H1 (cell line): ENCODE data around the gene HAND1. TPM values are rescaled to one million over a fixed set of nuclear protein-coding genes. Genes with fewer than 3 reads are reported as not detected.

ENCODE experiments used
- CTCF ChIA-PET: fragments of 300-600 bp; sonication (Branson Sonifier 250); formaldehyde crosslinking; loops from one replicate; lab custom pipeline; 2021; ENCODE audit not compliant: partially characterized antibody; lab: Charles Lee
- POLR2A ChIA-PET: fragments of 300-600 bp; sonication (Branson Sonifier 250); formaldehyde crosslinking; loops from one replicate; lab custom pipeline; 2021; ENCODE audit warnings: inconsistent platforms; ENCODE audit not compliant: partially characterized antibody; lab: Charles Lee
- DNase-seq, 2 experiments: peaks; one replicate each; pipeline versions ENCODE4 v3.0.0 to v3.0.0-alpha.2; 2010 to 2022; ENCODE audit warnings: low spot score in 2 of 2, low read depth in 1 of 2, mixed read lengths in 1 of 2
- FAIRE-seq: peaks from 2 replicates; lab custom pipeline; 2011; peaks lifted over from hg19 to GRCh38; lab: Jason Lieb, UNC
- H2AFZ ChIP-seq: 2 replicates; pipeline ENCODE4 v1.8.1; 2012; ENCODE audit warnings: low read length, inconsistent platforms
- H2AK5ac ChIP-seq: 2 replicates; pipeline ENCODE4 v1.6.1; 2013; ENCODE audit warnings: low read depth, low read length
- H2BK120ac ChIP-seq: replicated peaks from 2 replicates; pipeline ENCODE3; 2013; ENCODE audit warnings: low read depth, low read length, inconsistent platforms
- H2BK12ac ChIP-seq: 2 replicates; pipeline ENCODE4 v1.6.1; 2013; ENCODE audit warnings: low read depth, low read length
- H2BK15ac ChIP-seq: 2 replicates; pipeline ENCODE4 v1.6.1; 2013; ENCODE audit warnings: low read length
- H2BK20ac ChIP-seq: 2 replicates; pipeline ENCODE4 v1.6.1; 2013; ENCODE audit warnings: low read length
- H2BK5ac ChIP-seq: 2 replicates; pipeline ENCODE4 v1.6.1; 2013; ENCODE audit warnings: low read depth, low read length
- H3K14ac ChIP-seq: 2 replicates; pipeline ENCODE4 v1.6.1; 2013; ENCODE audit warnings: inconsistent platforms; ENCODE audit not compliant: insufficient read length
- H3K18ac ChIP-seq: 2 replicates; pipeline ENCODE4 v1.6.1; 2013; ENCODE audit warnings: low read length; ENCODE audit errors: extremely low read depth
- H3K23ac ChIP-seq: 2 replicates; pipeline ENCODE4 v1.6.1; 2013; ENCODE audit warnings: inconsistent platforms; ENCODE audit not compliant: insufficient read length
- H3K23me2 ChIP-seq: 2 replicates; pipeline ENCODE4 v1.6.1; 2013; ENCODE audit warnings: low read depth, low read length
- H3K27ac ChIP-seq: 2 replicates; pipeline ENCODE4 v1.6.1; 2011; ENCODE audit warnings: low read depth, low read length, inconsistent platforms
- H3K27me3 ChIP-seq, 4 experiments: replicated peaks in 1 of 4; 1 replicate in 1 of 4; 2 replicates in 3 of 4; pipeline versions ENCODE4 v1.6.1 to v1.8.1; 2011 to 2013; ENCODE audit warnings: low read length in 3 of 4, mild to moderate bottlenecking in 3 of 4, inconsistent platforms in 2 of 4, mixed read lengths in 2 of 4, moderate library complexity in 1 of 4; ENCODE audit not compliant: control insufficient read depth in 3 of 4, insufficient read depth in 3 of 4; ENCODE audit errors: extremely low read depth in 1 of 4
- H3K36me3 ChIP-seq, 4 experiments: 2 replicates each; pipeline versions ENCODE4 v1.6.1 to v1.8.1; 2011 to 2013; ENCODE audit warnings: mild to moderate bottlenecking in 4 of 4, low read length in 3 of 4, moderate library complexity in 2 of 4, control low read depth in 1 of 4, inconsistent platforms in 1 of 4; ENCODE audit not compliant: insufficient read depth in 4 of 4, control insufficient read depth in 2 of 4
- H3K4ac ChIP-seq: replicated peaks from 2 replicates; pipeline ENCODE3; 2013; ENCODE audit warnings: low read length, low read depth, mixed read lengths, inconsistent platforms; ENCODE audit not compliant: insufficient read length
- H3K4me1 ChIP-seq, 4 experiments: replicated peaks in 1 of 4; 1 replicate in 1 of 4; 2 replicates in 3 of 4; pipeline versions ENCODE4 v1.6.1 to v1.8.1; 2011 to 2013; ENCODE audit warnings: low read length in 3 of 4, inconsistent platforms in 2 of 4, mixed read lengths in 1 of 4; ENCODE audit not compliant: insufficient read depth in 4 of 4, control insufficient read depth in 3 of 4
- H3K4me2 ChIP-seq, 2 experiments: 2 replicates each; pipeline versions ENCODE4 v1.6.1 to v1.8.1; 2011 to 2013; ENCODE audit warnings: low read depth in 2 of 2, low read length in 2 of 2, control low read depth in 1 of 2, inconsistent platforms in 1 of 2, mild to moderate bottlenecking in 1 of 2; ENCODE audit not compliant: insufficient read depth in 1 of 2
- H3K4me3 ChIP-seq, 4 experiments: fragments of 200-600, 300-600 bp in 1 of 4; sonication (generic), shearing (Covaris generic), sonication (Bioruptor Twin) in 1 of 4; 2 replicates each; pipeline versions ENCODE4 v1.5.1 to v1.8.1; 2011 to 2016; ENCODE audit warnings: low read length in 4 of 4, low read depth in 3 of 4, control low read depth in 2 of 4, inconsistent platforms in 2 of 4, mild to moderate bottlenecking in 2 of 4, mixed read lengths in 1 of 4, moderate library complexity in 1 of 4; ENCODE audit not compliant: insufficient read depth in 2 of 4; ENCODE audit errors: extremely low read depth in 1 of 4
- H3K56ac ChIP-seq: replicated peaks from 2 replicates; pipeline ENCODE3; 2013; ENCODE audit warnings: low read depth, mild to moderate bottlenecking, mixed read lengths, low read length, inconsistent platforms; ENCODE audit not compliant: insufficient read length
- H3K79me1 ChIP-seq: 2 replicates; pipeline ENCODE4 v1.6.1; 2013; ENCODE audit warnings: low read depth, low read length, control low read depth
- H3K79me2 ChIP-seq, 2 experiments: 2 replicates each; pipeline versions ENCODE4 v1.6.1 to v1.8.1; 2012 to 2013; ENCODE audit warnings: low read length in 2 of 2, mild to moderate bottlenecking in 2 of 2, inconsistent platforms in 1 of 2; ENCODE audit not compliant: insufficient read depth in 2 of 2, control insufficient read depth in 1 of 2
- H3K9ac ChIP-seq, 4 experiments: replicated peaks in 1 of 4; 1 replicate in 1 of 4; 2 replicates in 3 of 4; pipeline versions ENCODE4 v1.6.1 to v1.8.1; 2011 to 2013; ENCODE audit warnings: low read depth in 3 of 4, low read length in 3 of 4, control low read depth in 2 of 4, mild to moderate bottlenecking in 2 of 4, moderate library complexity in 2 of 4, inconsistent platforms in 1 of 4; ENCODE audit errors: extremely low read depth in 1 of 4
- H3K9me3 ChIP-seq, 2 experiments: 2 replicates each; pipeline versions ENCODE4 v1.6.1 to v1.8.1; 2012 to 2013; ENCODE audit warnings: mild to moderate bottlenecking in 2 of 2, moderate library complexity in 2 of 2, control low read depth in 1 of 2, inconsistent platforms in 1 of 2, low read depth in 1 of 2, low read length in 1 of 2, mixed read lengths in 1 of 2; ENCODE audit not compliant: insufficient read depth in 2 of 2
- H4K20me1 ChIP-seq, 2 experiments: replicated peaks in 1 of 2; 2 replicates each; pipeline versions ENCODE3 to v1.8.1; 2011 to 2013; ENCODE audit warnings: inconsistent platforms in 2 of 2, low read length in 2 of 2, mild to moderate bottlenecking in 1 of 2; ENCODE audit not compliant: insufficient read depth in 2 of 2, control insufficient read depth in 1 of 2
- H4K5ac ChIP-seq: 2 replicates; pipeline ENCODE4 v1.6.1; 2013; ENCODE audit warnings: low read length, low read depth, mixed read lengths, inconsistent platforms; ENCODE audit not compliant: insufficient read length
- H4K8ac ChIP-seq: 2 replicates; pipeline ENCODE4 v1.8.0; 2013; ENCODE audit warnings: mild to moderate bottlenecking, moderate library complexity, low read length, inconsistent platforms; ENCODE audit not compliant: insufficient read depth; ENCODE audit errors: extremely low read depth
- H4K91ac ChIP-seq: replicated peaks from 2 replicates; pipeline ENCODE3; 2013; ENCODE audit warnings: low read length, mixed read lengths, inconsistent platforms; ENCODE audit not compliant: insufficient read length
- BACH1 ChIP-seq: IDR thresholded peaks from 2 replicates; pipeline ENCODE4 v1.6.1; 2012; ENCODE audit warnings: low read length, improper control_type of control experiment
- POLR2AphosphoS5 ChIP-seq: IDR thresholded peaks from 2 replicates; pipeline ENCODE4 v1.6.1; 2011; ENCODE audit warnings: low read depth, low read length
- SIX5 ChIP-seq: IDR thresholded peaks from 2 replicates; pipeline ENCODE4 v1.6.1; 2011; ENCODE audit warnings: mild to moderate bottlenecking, low read depth, low read length
- WGBS, 2 experiments: shearing (Covaris generic) in 1 of 2; methylation state at CpG; one replicate each; pipeline versions ENCODE4 v1.1.6 to v1.1.7; 2013 to 2015; ENCODE audit warnings: low lambda C conversion rate in 2 of 2, mixed read lengths in 2 of 2, inconsistent platforms in 1 of 2, low coverage in 1 of 2, missing lambda C conversion rate in 1 of 2; ENCODE audit not compliant: insufficient replicate concordance in 2 of 2, insufficient coverage in 1 of 2, insufficient read length in 1 of 2; ENCODE audit errors: extremely low coverage in 1 of 2, missing lambda C conversion rate in 1 of 2; 5-methylcytosine and 5-hydroxymethylcytosine counted together
- polyA plus RNA-seq, 7 experiments: library from polyadenylated mRNA; depleted of rRNA in 3 of 7; stranded (reverse) in 5 of 7; unstranded in 2 of 7; fragments of >200 nt in 5 of 7; fragments of 200-250 nt in 2 of 7; gene quantifications; 1 replicate in 5 of 7; 2 replicates in 1 of 7; 4 replicates in 1 of 7; pipeline versions ENCODE4 v1.2.1 to v1.2.3, GENCODE V29; 2011 to 2013; ENCODE audit warnings: missing spikeins in 2 of 7, mixed read lengths in 2 of 7
- total RNA-seq: library from RNA; stranded (reverse); fragmentation: NEBNext Ultra II Directional; extraction: Animal tissue kit (Norgen Biotek cat#: 25700); gene quantifications from 2 replicates; pipeline ENCODE4 v1.2.1, GENCODE V29; 2021

Gene HAND1
- total and polyA plus RNA-seq, 2 of the 8 experiments (the other 6 are each of a cell fraction or from before 2014, with no cell fraction given): 0.06 TPM; not detected in 1

DNA sequence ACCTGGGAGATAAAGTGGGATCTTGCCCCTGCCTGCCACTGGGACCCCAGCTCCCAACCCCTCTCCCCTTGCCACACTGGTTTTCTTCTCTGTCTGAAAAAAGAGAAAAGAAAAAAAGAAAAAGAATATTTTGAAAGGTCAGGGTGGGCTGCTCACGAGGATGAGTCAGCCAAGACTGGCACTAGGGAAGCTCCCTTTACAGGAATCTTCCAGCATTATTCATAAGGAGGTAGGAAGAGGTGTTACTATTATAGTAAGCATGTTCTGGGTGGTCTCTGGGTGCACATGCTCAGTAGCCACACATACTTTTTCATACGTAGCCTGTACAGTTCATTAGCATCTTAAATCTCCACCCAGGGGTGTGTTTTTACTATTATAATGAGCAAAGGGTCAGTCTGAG lies 46.8 kb upstream of the HAND1 start:
- H4K91ac ChIP-seq: no peak overlapping the region
- H3K14ac ChIP-seq: no peak overlapping the region
- H3K4ac ChIP-seq: no peak overlapping the region
- H3K9me3 ChIP-seq: no peaks in the 10 kb centered on the region
- H3K27ac ChIP-seq: no peak overlapping the region
- 79% methylated on average over 2 of the region's 2 CpGs; no CpG with 5 or more reads in 1 of the 2 experiments for WGBS, 2 experiments
- H3K23ac ChIP-seq: no peak overlapping the region
- POLR2A ChIA-PET: no interaction called here
- H3K9ac ChIP-seq: no peak overlapping the region
- H2AFZ ChIP-seq: no peak overlapping the region
- no peak overlapping the region for H2BK120ac ChIP-seq
- no peaks in the 10 kb centered on the region; the same call in 1 of the 2 replicates for H3K23me2 ChIP-seq
- H3K79me2 ChIP-seq: no peaks in the 10 kb centered on the region
- no peak for DNase-seq
- no peaks in the 10 kb centered on the region for H3K79me1 ChIP-seq
- no peaks in the 10 kb centered on the region for H3K36me3 ChIP-seq
- H3K4me3 ChIP-seq: no peak overlapping the region
- H3K18ac ChIP-seq: no peak overlapping the region
- TF ChIP-seq SIX5 (no peak), BACH1 (no peak), POLR2AphosphoS5 (no peak)
- TF ChIP-seq, all 59 proteins: peak for 0
- Histone ChIP-seq H2BK5ac (no peak overlapping the region), H2BK20ac (no peak overlapping the region), H3K4me1 (peaks cover 0 to 7% (median under 1%) of the 10 kb centered on the region in 4 experiments; a peak in 4 of 7 replicates), H4K20me1 (no peaks in the 10 kb centered on the region), H4K8ac (no peak overlapping the region), H4K5ac (no peak overlapping the region), H2BK12ac (no peak overlapping the region), H2AK5ac (no peak overlapping the region), H3K56ac (no peak overlapping the region), H3K27me3 (peaks cover 0 to 4% (median 3%) of the 10 kb centered on the region in 4 experiments; a peak in 3 of 7 replicates), H3K4me2 (no peak overlapping the region), H2BK15ac (no peak overlapping the region)
- no peak for FAIRE-seq
- CTCF ChIA-PET: interaction anchor here (0.6 to 4.0 kb wide), 10 partner anchors 13 to 743 kb away, joined by 3 to 18 read pairs (median 7); no protein-coding TSS in a partner anchor
